Measurements from ENCODE around the gene NACC2. TPM values are rescaled to one million over a fixed set of nuclear protein-coding genes. Genes with fewer than 3 reads are reported as not detected.

NACC2 gene
- total and polyA plus RNA-seq, 2 donors (not counting 1 experiment from before 2014, with no cell fraction given) = 0.34 to 1.9 TPM

GRCh38 chr9:136137321-136138265 is 42.5 kb upstream of the NACC2 start:
- ChIA-PET CTCF (interaction anchor here (0.9 to 1.2 kb wide), 3 partner anchors 10 to 146 kb away, joined by 3 to 4 read pairs (median 3); no protein-coding TSS in a partner anchor), POLR2A (no interaction called here)
- intact Hi-C loops (cut with micrococcal nuclease) = no loop called here
- TF ChIP-seq CTCF (IDR thresholded peaks at IDR 0.05) = no peak
- H3K27me3 Mint-ChIP-seq = peaks cover 13% of the 10 kb centered on the region
- H3K27ac Mint-ChIP-seq = no peak overlapping the region
- no peak for ATAC-seq (ENCODE audit: low read depth)
- Histone ChIP-seq H3K9me3 (ENCODE audit: control extremely low read depth in 1 of 3, control insufficient read depth in 2 of 3, insufficient read depth in 1 of 3, low read length in 2 of 3) (peaks cover 0 to 7% (median 0%) of the 10 kb centered on the region in 3 donors), H3K4me1 (ENCODE audit: control insufficient read depth in 2 of 2, insufficient read depth in 2 of 2, low read length in 2 of 2) (peaks cover 9 to 13% of the 10 kb centered on the region in 2 donors), H3K27ac (ENCODE audit: low read length in 2 of 2) (no peak overlapping the region), H3K9ac (ENCODE audit: low read length) (no peak overlapping the region), H3K4me2 (replicated peaks; ENCODE audit: low read depth, low read length, poor library complexity, severe bottlenecking) (no peak overlapping the region), H3K36me3 (replicated peaks in 1 of 2; ENCODE audit: control extremely low read depth in 1 of 2, control insufficient read depth in 1 of 2, extremely low read depth in 1 of 2, insufficient read depth in 2 of 2, low read length in 1 of 2) (no peaks in the 10 kb centered on the region), H3K4me3 (ENCODE audit: control extremely low read depth in 1 of 5, extremely low read depth in 1 of 5, insufficient read depth in 1 of 5, low read depth in 2 of 5, low read length in 4 of 5) (no peak overlapping the region), H3K27me3 (replicated peaks in 1 of 4; ENCODE audit: control extremely low read depth in 1 of 4, control insufficient read depth in 3 of 4, insufficient read depth in 4 of 4, low read length in 3 of 4) (peaks cover 0 to 38% (median 8%) of the 10 kb centered on the region in 4 experiments), H3K79me2 (ENCODE audit: control insufficient read depth, insufficient read depth, low read length) (no peaks in the 10 kb centered on the region), H4K20me1 (ENCODE audit: control insufficient read depth, insufficient read depth, low read length, poor library complexity, severe bottlenecking) (no peaks in the 10 kb centered on the region), H2AFZ (ENCODE audit: insufficient read depth, low read depth, low read length, poor library complexity, severe bottlenecking) (no peak overlapping the region)
- H3K4me3 Mint-ChIP-seq = no peak overlapping the region
- WGBS (ENCODE audit: insufficient coverage) = 93% methylated on average over 23 of the region's 27 CpGs
- DNase-seq = no peak
- H3K9me3 Mint-ChIP-seq (ENCODE audit: insufficient read depth) = no peaks in the 10 kb centered on the region
- peaks cover 10% of the 10 kb centered on the region for H3K4me1 Mint-ChIP-seq
